ENCODE results near the gene SEMA3B.
A peak's percentile ranks its signal among the peaks of the same experiment; 100 is the strongest.

The SEMA3B gene

GRCh38 chr3:50287262-50287661 is 18.3 kb downstream of the SEMA3B start:
- no peak overlapping the region for H3K4me3 ChIP-seq (ENCODE audit: low read length)
- DNase-seq (ENCODE audit: low read depth, low spot score), result no peak

- H3K4me3 ChIP-seq (ENCODE audit: low read length), result no peak overlapping the region
- DNase-seq (ENCODE audit: low read depth, low spot score), result no peak
Measured at GRCh38 chr3:50288387-50289007, 19.6 kb downstream of the SEMA3B start.

- DNase-seq (ENCODE audit: low read depth, low spot score), result no peak
- H3K4me3 ChIP-seq (ENCODE audit: low read length), result no peak overlapping the region
Measured at GRCh38 chr3:50289130-50289529, 20.2 kb downstream of the SEMA3B start.

- H3K4me3 ChIP-seq (ENCODE audit: low read length), result no peak overlapping the region
- no peak for DNase-seq (ENCODE audit: low read depth, low spot score)
Measured at GRCh38 chr3:50290161-50290641, 21.3 kb downstream of the SEMA3B start.

- DNase-seq (ENCODE audit: low read depth, low spot score), result peak; percentile 97
- peak within 1 kb of the TSS; percentile 99 for H3K4me3 ChIP-seq (ENCODE audit: low read length)
Measured at GRCh38 chr3:50292159-50293078, 23.5 kb downstream of the SEMA3B start, which contains the start of gene IFRD2. Gene IFRD2 (minus strand): TSS chr3:50292429. CDS start chr3:50292274, 155 bp downstream.

GRCh38 chr3:50293079-50293801 is 24.3 kb downstream of the SEMA3B start:
- DNase-seq (ENCODE audit: low read depth, low spot score), result no peak

GRCh38 chr3:50294089-50294488 is 25.1 kb downstream of the SEMA3B start:
- DNase-seq (ENCODE audit: low read depth, low spot score), result no peak
- H3K4me3 ChIP-seq (ENCODE audit: low read length), result no peak overlapping the region

More at GRCh38 chr3:50293079-50293801, 24.3 kb downstream of the SEMA3B start:
- H3K4me3 ChIP-seq (ENCODE audit: low read length), result peak overlapping the region; percentile 99

GRCh38 chr3:50294492-50295403 is 25.8 kb downstream of the SEMA3B start:
- DNase-seq (ENCODE audit: low read depth, low spot score), result no peak
- H3K4me3 ChIP-seq (ENCODE audit: low read length), result no peak overlapping the region

GRCh38 chr3:50295553-50296431 is 26.8 kb downstream of the SEMA3B start:
- no peak for DNase-seq (ENCODE audit: low read depth, low spot score)
- H3K4me3 ChIP-seq (ENCODE audit: low read length), result no peak overlapping the region

GRCh38 chr3:50296721-50297383 is 27.9 kb downstream of the SEMA3B start:
- no peak overlapping the region for H3K4me3 ChIP-seq (ENCODE audit: low read length)
- no peak for DNase-seq (ENCODE audit: low read depth, low spot score)

- DNase-seq (ENCODE audit: low read depth, low spot score), result no peak
- H3K4me3 ChIP-seq (ENCODE audit: low read length), result no peak overlapping the region
Measured at GRCh38 chr3:50297384-50297775, 28.4 kb downstream of the SEMA3B start.

- DNase-seq (ENCODE audit: low read depth, low spot score), result no peak
- peak overlapping the region; percentile 94 for H3K4me3 ChIP-seq (ENCODE audit: low read length)
Measured at GRCh38 chr3:50297896-50298725, 29.2 kb downstream of the SEMA3B start.

- DNase-seq (ENCODE audit: low read depth, low spot score), result peak; percentile 99
Measured at GRCh38 chr3:50298836-50299637, 30.1 kb downstream of the SEMA3B start, which contains the start of the genes HYAL3 and NAA80. Gene HYAL3 (minus strand): TSS chr3:50299405. CDS start chr3:50295602, 3,803 bp downstream. Gene NAA80 (minus strand): TSS chr3:50299405. CDS start chr3:50297463, 1,942 bp downstream.

GRCh38 chr3:50299638-50299928 is 30.6 kb downstream of the SEMA3B start:
- DNase-seq (ENCODE audit: low read depth, low spot score), result no peak
- H3K4me3 ChIP-seq (ENCODE audit: low read length), result peak overlapping the region; percentile 71

More at GRCh38 chr3:50298836-50299637, 30.1 kb downstream of the SEMA3B start, which contains the start of the genes HYAL3 and NAA80:
- H3K4me3 ChIP-seq (ENCODE audit: low read length), result peak within 1 kb of the TSS; percentile 94

GRCh38 chr3:50299929-50300680 is 31.2 kb downstream of the SEMA3B start:
- peak overlapping the region; percentile 71 for H3K4me3 ChIP-seq (ENCODE audit: low read length)
- DNase-seq (ENCODE audit: low read depth, low spot score), result no peak

All from Jurkat, Clone E6-1 (cell line).